BE2C (cell line): ENCODE measurements around the gene PAGE2.
"Not testable (repeated sequence)": the region's sequence is repeated elsewhere in the genome, so short reads cannot be mapped to it uniquely, and the experiment has no call there.

Experiments
- DNase-seq: peaks from one replicate; pipeline ENCODE4 v3.0.0-alpha.2; 2020
- H3K27me3 ChIP-seq: fragments of 250-450 bp; sonication (Bioruptor Pico); 2 replicates; pipeline ENCODE4 v1.5.1; 2020; ENCODE audit warnings: mild to moderate bottlenecking
- H3K36me3 ChIP-seq: fragments of 250-450 bp; sonication (Bioruptor Pico); 2 replicates; pipeline ENCODE4 v1.5.1; 2020; ENCODE audit warnings: mild to moderate bottlenecking
- H3K4me1 ChIP-seq: fragments of 250-450 bp; sonication (Bioruptor Pico); 2 replicates; pipeline ENCODE4 v1.5.1; 2020
- H3K4me3 ChIP-seq: 2 replicates; pipeline ENCODE4 v1.5.1; 2011; ENCODE audit warnings: low read depth, low read length
- H3K9me3 ChIP-seq: fragments of 250-450 bp; sonication (Bioruptor Pico); 2 replicates; pipeline ENCODE4 v1.5.1; 2020
- TF ChIP-seq, protein P1 (sequence below): IDR thresholded peaks from 2 replicates; pipeline ENCODE4 v1.5.1; 2012; ENCODE audit warnings: mild to moderate bottlenecking, low read depth, low read length

Gene PAGE2

DNA sequence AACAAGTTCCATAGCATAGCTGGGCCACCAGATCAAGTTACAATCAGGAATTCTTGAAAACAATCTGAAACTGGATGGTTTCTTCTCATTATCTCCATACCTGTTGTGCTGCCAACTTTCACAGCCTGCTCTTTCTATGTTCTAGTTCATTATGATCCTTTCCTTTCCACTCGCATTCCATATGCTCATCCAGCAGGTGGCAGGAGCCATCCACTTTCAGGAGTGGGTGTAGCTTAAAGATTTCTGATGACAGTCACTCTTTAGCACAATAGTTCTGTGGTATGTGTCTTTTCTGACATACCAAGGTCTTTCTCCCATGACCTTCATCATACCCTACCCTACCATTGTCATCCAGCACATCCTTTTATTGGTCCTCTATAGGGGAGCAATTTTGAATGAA lies 46.4 kb downstream of the PAGE2 start:
- Histone ChIP-seq H3K9me3 (no peaks in the 10 kb centered on the region), H3K27me3 (no peaks in the 10 kb centered on the region), H3K36me3 (no peaks in the 10 kb centered on the region), H3K4me1 (no peaks in the 10 kb centered on the region), H3K4me3 (no peak overlapping the region)
- DNase-seq: peak; percentile 42
- TF ChIP-seq, protein P1, sequence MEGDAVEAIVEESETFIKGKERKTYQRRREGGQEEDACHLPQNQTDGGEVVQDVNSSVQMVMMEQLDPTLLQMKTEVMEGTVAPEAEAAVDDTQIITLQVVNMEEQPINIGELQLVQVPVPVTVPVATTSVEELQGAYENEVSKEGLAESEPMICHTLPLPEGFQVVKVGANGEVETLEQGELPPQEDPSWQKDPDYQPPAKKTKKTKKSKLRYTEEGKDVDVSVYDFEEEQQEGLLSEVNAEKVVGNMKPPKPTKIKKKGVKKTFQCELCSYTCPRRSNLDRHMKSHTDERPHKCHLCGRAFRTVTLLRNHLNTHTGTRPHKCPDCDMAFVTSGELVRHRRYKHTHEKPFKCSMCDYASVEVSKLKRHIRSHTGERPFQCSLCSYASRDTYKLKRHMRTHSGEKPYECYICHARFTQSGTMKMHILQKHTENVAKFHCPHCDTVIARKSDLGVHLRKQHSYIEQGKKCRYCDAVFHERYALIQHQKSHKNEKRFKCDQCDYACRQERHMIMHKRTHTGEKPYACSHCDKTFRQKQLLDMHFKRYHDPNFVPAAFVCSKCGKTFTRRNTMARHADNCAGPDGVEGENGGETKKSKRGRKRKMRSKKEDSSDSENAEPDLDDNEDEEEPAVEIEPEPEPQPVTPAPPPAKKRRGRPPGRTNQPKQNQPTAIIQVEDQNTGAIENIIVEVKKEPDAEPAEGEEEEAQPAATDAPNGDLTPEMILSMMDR: peak; percentile 60

DNA sequence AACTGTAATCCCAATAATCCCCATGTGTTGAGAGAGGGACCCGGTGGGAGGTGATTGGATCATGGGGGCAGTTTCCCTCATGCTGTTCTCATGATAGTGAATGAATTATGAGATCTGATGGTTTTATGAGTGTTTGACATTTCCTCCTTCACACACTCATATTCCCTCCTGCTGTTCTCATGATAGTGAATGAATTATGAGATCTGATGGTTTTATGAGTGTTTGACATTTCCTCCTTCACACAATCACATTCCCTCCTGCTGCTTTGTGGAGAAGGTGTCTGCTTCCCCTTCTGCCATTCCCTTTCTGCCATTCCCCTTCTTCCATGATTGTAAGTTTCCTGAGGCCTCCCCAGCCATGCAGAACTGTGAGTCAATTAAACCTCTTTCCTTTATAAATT lies 52.0 kb downstream of the PAGE2 start:
- not testable (repeated sequence) for H3K36me3 ChIP-seq, DNase-seq, H3K27me3 ChIP-seq, H3K9me3 ChIP-seq, H3K4me3 ChIP-seq, H3K4me1 ChIP-seq
